Naive thymus-derived CD4-positive, alpha-beta T cell (primary cell): ENCODE data around the gene TMEM240. TPM values are rescaled to one million over a fixed set of nuclear protein-coding genes. Genes with fewer than 3 reads are reported as not detected.

Experiments
- ATAC-seq: fragments of 150-1000 bp; cut with Tn5 transposase; 2 replicates; pipeline ENCODE4 v1.10.0; 2021; ENCODE audit warnings: mild to moderate bottlenecking, moderate library complexity
- CTCF ChIA-PET: fragments of 350-600 bp; sonication (Branson Sonifier 250); formaldehyde crosslinking; loops from one replicate; lab custom pipeline; 2021; ENCODE audit warnings: antibody characterized with exemption; lab: Charles Lee
- POLR2A ChIA-PET: fragments of 350-600 bp; sonication (Branson Sonifier 250); formaldehyde crosslinking; loops from one replicate; lab custom pipeline; 2021; ENCODE audit warnings: antibody characterized with exemption, inconsistent platforms; lab: Charles Lee
- DNase-seq, 9 donors: peaks; one replicate each; pipeline versions ENCODE4 v3.0.0 to v3.0.0-alpha.2; 2020 to 2022; ENCODE audit warnings: mixed read lengths in 1 of 9
- H3K27ac ChIP-seq: one replicate; pipeline ENCODE4 v1.7.0; 2013; ENCODE audit warnings: mild to moderate bottlenecking, low read depth, low read length, moderate library complexity
- H3K27me3 ChIP-seq, 2 donors: one replicate each; pipeline ENCODE4 v1.7.0; 2013; ENCODE audit warnings: low read length in 2 of 2, mild to moderate bottlenecking in 2 of 2, moderate library complexity in 2 of 2; ENCODE audit not compliant: control insufficient read depth in 2 of 2, insufficient read depth in 2 of 2
- H3K36me3 ChIP-seq, 3 experiments: 1 replicate in 2 of 3; 2 replicates in 1 of 3; pipeline ENCODE4 v1.7.0; 2013; ENCODE audit warnings: low read length in 3 of 3, mild to moderate bottlenecking in 3 of 3, moderate library complexity in 1 of 3; ENCODE audit not compliant: insufficient read depth in 3 of 3, control insufficient read depth in 2 of 3
- H3K4me1 ChIP-seq, 2 donors: one replicate each; pipeline ENCODE4 v1.7.0; 2013; ENCODE audit warnings: low read length in 2 of 2, mild to moderate bottlenecking in 2 of 2, moderate library complexity in 1 of 2; ENCODE audit not compliant: control insufficient read depth in 2 of 2, insufficient read depth in 2 of 2
- H3K4me3 ChIP-seq: 2 replicates; pipeline ENCODE4 v1.7.0; 2013; ENCODE audit warnings: mild to moderate bottlenecking, low read length
- H3K9me3 ChIP-seq, 3 experiments: 1 replicate in 2 of 3; 2 replicates in 1 of 3; pipeline ENCODE4 v1.7.0; 2013; ENCODE audit warnings: low read length in 3 of 3; ENCODE audit not compliant: control insufficient read depth in 2 of 3
- H3K27ac Mint-ChIP-seq, 9 donors: one replicate each; pipeline ENCODE4 v1.8.0; 2020 to 2022; ENCODE audit warnings: mixed read lengths in 9 of 9, mild to moderate bottlenecking in 8 of 9, moderate library complexity in 5 of 9, inconsistent platforms in 2 of 9
- H3K27me3 Mint-ChIP-seq, 5 donors: one replicate each; pipeline ENCODE4 v1.8.0; 2021 to 2022; ENCODE audit warnings: mixed read lengths in 5 of 5, mild to moderate bottlenecking in 1 of 5
- H3K36me3 Mint-ChIP-seq, 5 donors: one replicate each; pipeline ENCODE4 v1.8.0; 2020 to 2022; ENCODE audit warnings: mixed read lengths in 5 of 5, mild to moderate bottlenecking in 3 of 5, inconsistent platforms in 1 of 5
- H3K4me1 Mint-ChIP-seq, 7 donors: one replicate each; pipeline ENCODE4 v1.8.0; 2020 to 2022; ENCODE audit warnings: mixed read lengths in 7 of 7, mild to moderate bottlenecking in 3 of 7, inconsistent platforms in 1 of 7
- H3K4me3 Mint-ChIP-seq, 10 donors: one replicate each; pipeline ENCODE4 v1.8.0; 2020 to 2022; ENCODE audit warnings: mild to moderate bottlenecking in 10 of 10, mixed read lengths in 10 of 10, moderate library complexity in 6 of 10, inconsistent platforms in 2 of 10
- H3K9me3 Mint-ChIP-seq, 11 donors: one replicate each; pipeline ENCODE4 v1.8.0; 2020 to 2022; ENCODE audit warnings: mixed read lengths in 11 of 11, mild to moderate bottlenecking in 4 of 11, inconsistent platforms in 1 of 11, moderate library complexity in 1 of 11
- intact Hi-C, 2 donors: fragments of 100-400 bp; cut with micrococcal nuclease; formaldehyde crosslinking; loops; one replicate each; pipeline ENCODE4 v1.15.1; 2023
- polyA plus RNA-seq, 2 donors: library from polyadenylated mRNA; unstranded; fragments of 300-500 nt; fragmentation: Illumina TruSeq; gene quantifications; one replicate each; pipeline ENCODE4 v1.2.3, GENCODE V29; 2021
- total RNA-seq, 6 experiments: library from RNA in 5 of 6; stranded (reverse) in 5 of 6; gene quantifications; 1 replicate in 5 of 6; 2 replicates in 1 of 6; pipeline ENCODE4 v1.2.3 and lab custom pipeline; 2021 to 2026

The TMEM240 gene
- total RNA-seq: 1 to 10 TPM in 3 of 5 experiments, under 1 TPM in 1, not detected in 1; 0.66 to 2.8 (median 1.7) TPM
- polyA plus RNA-seq: under 1 TPM in 1 of 2 donors, not detected in 1; 0.84 TPM
- not detected for total RNA-seq (lab: John Stamatoyannopoulos, UW)

DNA sequence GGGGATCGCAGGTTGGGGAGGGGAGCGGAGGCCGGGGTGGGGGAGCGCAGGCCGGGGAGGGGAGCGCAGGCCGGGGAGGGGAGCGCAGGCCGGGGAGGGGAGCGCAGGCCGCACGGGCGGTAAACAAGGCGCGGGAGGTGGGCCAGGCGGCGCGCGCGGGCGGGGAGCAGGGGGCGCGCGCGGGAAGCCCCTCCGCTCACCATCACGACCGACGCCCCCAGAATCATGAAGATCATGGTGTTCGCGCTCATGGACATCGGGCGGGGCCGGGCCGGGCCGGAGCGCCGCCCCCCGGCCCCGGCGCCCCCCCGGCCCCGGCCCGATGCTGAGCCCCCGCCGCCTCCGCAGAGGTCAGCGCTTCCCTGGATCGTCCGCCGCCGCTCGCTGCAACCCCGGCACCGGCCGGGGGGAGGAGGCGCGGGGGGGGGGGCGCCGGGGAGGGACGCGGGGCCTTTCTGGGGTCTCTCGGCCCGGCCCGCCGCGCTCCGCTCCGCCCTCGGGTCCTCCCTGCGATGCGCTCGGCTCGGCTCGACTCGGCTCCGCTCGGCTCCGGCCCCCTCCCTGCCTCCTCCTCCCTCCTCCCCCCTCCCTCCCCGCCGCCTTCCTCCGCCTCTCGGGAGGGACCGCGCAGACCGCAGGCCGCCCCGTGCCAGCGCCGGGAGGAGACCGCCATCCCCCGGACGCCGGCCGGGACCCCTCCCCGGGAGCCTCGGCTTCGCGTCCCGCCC is at the start of gene TMEM240:
Gene TMEM240, minus strand, starts transcription at position 535 of the 728 bp plus-strand sequence. Its CDS starts 278 bp downstream, at position 257.
- Histone ChIP-seq H3K9me3 (no peaks in the 10 kb centered on the region), H3K27me3 (no peaks in the 10 kb centered on the region), H3K4me1 (no peaks in the 10 kb centered on the region), H3K27ac (peak within 1 kb of the TSS; percentile 57), H3K36me3 (peaks cover 0 to 28% (median 0%) of the 10 kb centered on the region in 3 experiments), H3K4me3 (no peak within 1 kb of the TSS)
- H3K36me3 Mint-ChIP-seq: peaks cover 0 to 11% (median 0%) of the 10 kb centered on the region in 5 donors
- peak; percentile 75 for ATAC-seq
- H3K27me3 Mint-ChIP-seq: peaks cover 0 to 4% (median 0%) of the 10 kb centered on the region in 5 donors
- H3K4me1 Mint-ChIP-seq: peaks cover 0 to 11% (median 0%) of the 10 kb centered on the region in 7 donors
- peak within 1 kb of the TSS; percentile 36 to 83 (median 75) for H3K4me3 Mint-ChIP-seq
- peak within 1 kb of the TSS in 4 of 9 donors; percentile 32 to 67 (median 59) for H3K27ac Mint-ChIP-seq
- ChIA-PET POLR2A (no interaction called here), CTCF (no interaction called here)
- peaks cover 0 to 2% (median 0%) of the 10 kb centered on the region in 11 donors for H3K9me3 Mint-ChIP-seq
- DNase-seq: peak in 7 of 9 donors; percentile 41 to 55 (median 52)
- intact Hi-C loops: loop anchor here in 1 of 2 donors (1.0 kb wide), 1 partner anchor 75 kb away; the partner anchor contains the start of gene MIB2

DNA sequence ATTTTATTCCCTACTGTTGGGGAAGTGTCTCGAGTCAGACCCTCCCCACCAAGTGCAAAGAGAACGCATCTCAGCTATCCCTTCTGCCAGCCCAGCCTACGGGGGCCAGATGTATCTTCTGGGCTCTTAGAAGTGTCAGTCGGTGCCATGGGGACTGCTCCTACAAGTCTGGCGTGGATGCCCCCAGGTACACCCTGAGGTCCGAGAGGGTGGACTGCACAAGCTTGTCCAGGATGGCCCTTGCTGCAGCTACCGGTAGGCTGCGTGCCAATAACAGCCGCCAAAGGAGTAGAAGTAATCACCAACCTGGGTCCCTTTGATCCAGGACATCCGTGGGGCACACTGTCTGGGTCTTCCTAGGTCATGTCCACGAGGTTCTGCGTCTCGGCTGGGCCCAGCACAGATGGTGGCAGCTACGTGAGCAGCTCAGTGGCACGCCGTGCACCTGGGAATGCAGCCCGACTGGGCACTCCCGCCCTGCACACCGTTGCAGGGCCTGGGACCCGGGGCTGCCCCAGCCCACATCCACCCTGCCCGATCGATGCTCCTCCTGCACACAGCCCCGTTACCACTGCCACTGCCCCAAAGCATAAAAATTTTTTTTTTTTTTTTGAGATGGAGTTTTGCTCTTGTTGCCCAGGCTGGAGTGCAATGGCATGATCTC is 43.1 kb upstream of the TMEM240 start:
- H3K9me3 ChIP-seq: no peaks in the 10 kb centered on the region
- H3K4me3 ChIP-seq: no peak overlapping the region
- Mint-ChIP-seq H3K4me1 (peaks cover 0 to 5% (median 0%) of the 10 kb centered on the region in 7 donors), H3K27ac (no peak overlapping the region), H3K27me3 (peaks cover 0 to 13% (median 9%) of the 10 kb centered on the region in 5 donors), H3K9me3 (no peaks in the 10 kb centered on the region), H3K36me3 (no peaks in the 10 kb centered on the region), H3K4me3 (no peak overlapping the region)
- H3K27me3 ChIP-seq: no peaks in the 10 kb centered on the region
- DNase-seq: no peak
- CTCF ChIA-PET: interaction anchor here (0.6 kb wide), 1 partner anchor 96 kb away, joined by 4 read pairs; no protein-coding TSS in a partner anchor
- no peak overlapping the region for H3K27ac ChIP-seq
- POLR2A ChIA-PET: no interaction called here
- H3K4me1 ChIP-seq: no peaks in the 10 kb centered on the region
- intact Hi-C loops: no loop called here
- no peak for ATAC-seq
- no peaks in the 10 kb centered on the region for H3K36me3 ChIP-seq

DNA sequence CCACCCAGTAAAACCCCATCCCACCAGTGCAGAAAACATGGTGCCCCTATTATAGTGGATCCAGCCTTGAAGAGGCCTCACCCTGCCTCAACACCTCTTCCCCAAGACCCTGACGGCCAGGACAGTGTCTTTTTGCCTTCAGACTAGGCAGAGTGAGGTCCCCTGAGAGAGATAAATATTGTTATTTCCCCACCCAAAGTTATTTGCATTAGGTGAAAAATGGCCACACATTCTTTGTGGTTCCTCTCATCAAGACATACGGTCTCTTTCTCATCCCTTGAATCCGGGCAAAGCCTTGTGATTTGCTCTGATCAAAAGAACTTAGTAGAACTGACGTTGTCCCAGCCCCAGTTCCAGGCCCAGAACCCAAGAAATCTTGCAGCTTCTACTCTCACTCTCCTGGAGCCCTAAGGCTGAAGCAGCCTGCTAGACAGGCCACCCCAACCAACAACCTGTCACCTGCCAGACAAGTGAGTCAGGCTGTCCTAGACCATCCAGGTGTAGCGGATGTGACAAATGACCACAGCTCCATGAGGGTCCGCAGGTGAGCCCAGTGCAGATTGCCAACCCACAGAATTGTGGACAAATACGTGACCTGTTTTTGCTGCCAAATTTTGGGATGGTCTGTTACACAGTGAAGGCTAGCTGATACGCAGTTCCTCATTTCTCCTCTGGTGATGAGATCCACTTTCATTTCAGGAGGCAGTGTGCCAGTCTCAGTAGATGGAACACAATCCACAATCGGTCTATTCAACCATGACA is 42.3 kb upstream of the TMEM240 start:
- H3K27ac Mint-ChIP-seq: no peak overlapping the region
- Histone ChIP-seq H3K27ac (no peak overlapping the region), H3K4me1 (no peaks in the 10 kb centered on the region), H3K9me3 (no peaks in the 10 kb centered on the region), H3K4me3 (no peak overlapping the region), H3K27me3 (no peaks in the 10 kb centered on the region), H3K36me3 (no peaks in the 10 kb centered on the region)
- DNase-seq (no peak), ATAC-seq (no peak)
- ChIA-PET POLR2A (no interaction called here), CTCF (interaction anchor here (1.2 kb wide), 1 partner anchor 16 kb away, joined by 3 read pairs; no protein-coding TSS in a partner anchor)
- intact Hi-C loops: no loop called here
- H3K27me3 Mint-ChIP-seq: peaks cover 0 to 13% (median 9%) of the 10 kb centered on the region in 5 donors
- H3K4me3 Mint-ChIP-seq: no peak overlapping the region
- H3K9me3 Mint-ChIP-seq: no peaks in the 10 kb centered on the region
- H3K4me1 Mint-ChIP-seq: peaks cover 0 to 5% (median 0%) of the 10 kb centered on the region in 7 donors
- no peaks in the 10 kb centered on the region for H3K36me3 Mint-ChIP-seq

DNA sequence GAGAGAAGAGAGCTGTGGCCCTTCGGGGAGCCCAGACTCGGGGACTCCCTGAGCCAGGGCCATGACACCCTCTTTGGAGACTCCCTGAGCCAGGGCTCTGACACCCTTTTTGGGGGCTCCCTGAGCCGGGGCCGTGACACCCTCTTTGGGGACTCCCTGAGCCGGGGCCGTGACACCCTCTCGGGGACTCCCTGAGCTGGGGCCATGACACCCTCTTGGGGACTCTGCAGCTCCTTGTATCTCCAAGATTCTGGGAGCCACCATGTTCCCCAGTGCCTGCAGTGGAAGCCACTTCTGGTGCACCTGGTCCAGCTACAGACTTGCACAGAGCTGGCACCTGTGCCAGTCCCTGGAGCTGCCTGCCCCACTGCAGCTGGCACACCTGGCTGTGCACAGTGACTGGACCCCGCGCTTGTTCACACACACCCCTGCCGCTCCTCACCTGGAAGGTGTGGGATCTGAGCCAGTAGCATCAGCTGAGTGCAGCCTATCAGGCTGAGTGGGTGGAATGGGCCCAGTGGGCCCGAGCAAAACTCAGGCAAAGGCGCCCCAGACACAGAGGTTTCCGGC is 38.0 kb upstream of the TMEM240 start:
- no peak for ATAC-seq
- no peaks in the 10 kb centered on the region for H3K27me3 ChIP-seq
- H3K36me3 Mint-ChIP-seq: peaks cover 0 to 4% (median 0%) of the 10 kb centered on the region in 5 donors
- no peak for DNase-seq
- peaks cover 5 to 20% (median 15%) of the 10 kb centered on the region in 7 donors for H3K4me1 Mint-ChIP-seq
- no peak overlapping the region for H3K4me3 ChIP-seq
- H3K36me3 ChIP-seq: peaks cover 0 to 10% (median 0%) of the 10 kb centered on the region in 3 experiments
- no peak overlapping the region for H3K27ac ChIP-seq
- CTCF ChIA-PET: interaction anchor here (0.6 kb wide), 1 partner anchor 507 kb away, joined by 5 read pairs; no protein-coding TSS in a partner anchor
- intact Hi-C loops: no loop called here
- H3K9me3 ChIP-seq: no peaks in the 10 kb centered on the region
- POLR2A ChIA-PET: interaction anchor here (0.7 to 4.9 kb wide), 5 partner anchors 13 to 36 kb away, joined by 3 to 37 read pairs (median 4); partner anchors contain the start of gene MIB2
- peaks cover 0 to 13% (median 6%) of the 10 kb centered on the region in 5 donors for H3K27me3 Mint-ChIP-seq
- peaks cover 0 to 5% (median 0%) of the 10 kb centered on the region in 11 donors for H3K9me3 Mint-ChIP-seq
- H3K4me3 Mint-ChIP-seq: no peak overlapping the region
- H3K27ac Mint-ChIP-seq: peak overlapping the region in 1 of 9 donors; percentile 57
- peaks cover 5 to 6% of the 10 kb centered on the region in 2 donors for H3K4me1 ChIP-seq

DNA sequence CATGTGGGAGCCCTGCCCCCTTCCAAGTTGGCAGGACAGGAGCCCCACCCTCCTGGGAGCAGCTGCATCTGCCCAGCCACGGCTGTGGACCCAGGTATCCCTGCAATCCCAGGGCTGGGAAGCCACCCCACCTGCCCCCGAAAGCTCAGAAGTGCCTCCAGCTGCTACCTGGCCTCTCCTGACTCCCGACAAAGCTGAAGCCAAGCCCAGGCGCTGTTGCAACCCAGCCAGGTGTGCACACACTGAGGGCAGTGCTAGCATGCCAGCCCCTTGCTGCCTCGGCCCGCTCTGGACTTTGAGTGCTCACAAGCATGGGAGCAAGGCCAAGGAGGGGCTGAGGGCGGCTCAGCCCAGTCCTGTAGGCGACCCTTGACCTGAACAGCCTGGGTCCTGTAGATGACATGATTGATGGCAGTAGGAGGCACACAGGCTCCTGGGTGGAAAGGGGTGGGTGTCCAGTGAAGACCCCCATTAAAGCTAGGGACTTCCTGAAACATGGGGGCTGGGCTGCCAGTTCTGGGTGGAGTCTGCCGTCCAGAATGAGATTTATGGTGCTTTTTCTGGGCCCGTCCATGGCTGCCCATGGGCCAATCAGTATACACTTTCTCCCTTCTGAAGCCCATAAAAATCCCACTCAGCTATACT is 37.1 kb upstream of the TMEM240 start:
- Mint-ChIP-seq H3K27me3 (peaks cover 0 to 11% (median 6%) of the 10 kb centered on the region in 5 donors), H3K4me3 (no peak overlapping the region), H3K27ac (peak overlapping the region in 2 of 9 donors; percentile 57 to 100), H3K9me3 (peaks cover 0 to 6% (median 0%) of the 10 kb centered on the region in 11 donors), H3K4me1 (peaks cover 11 to 26% (median 20%) of the 10 kb centered on the region in 7 donors), H3K36me3 (peaks cover 0 to 4% (median 0%) of the 10 kb centered on the region in 5 donors)
- Histone ChIP-seq H3K4me1 (peaks cover 11 to 13% of the 10 kb centered on the region in 2 donors), H3K27me3 (no peaks in the 10 kb centered on the region), H3K27ac (no peak overlapping the region), H3K9me3 (no peaks in the 10 kb centered on the region), H3K4me3 (no peak overlapping the region), H3K36me3 (peaks cover 0 to 10% (median 0%) of the 10 kb centered on the region in 3 experiments)
- intact Hi-C loops: no loop called here
- CTCF ChIA-PET: no interaction called here
- no peak for DNase-seq
- POLR2A ChIA-PET: interaction anchor here (0.6 to 4.9 kb wide), 6 partner anchors 15 to 164 kb away, joined by 3 to 37 read pairs (median 4); partner anchors contain the start of gene MIB2
- no peak for ATAC-seq
